Measurements from ENCODE around the gene IL37.

Gene IL37

DNA sequence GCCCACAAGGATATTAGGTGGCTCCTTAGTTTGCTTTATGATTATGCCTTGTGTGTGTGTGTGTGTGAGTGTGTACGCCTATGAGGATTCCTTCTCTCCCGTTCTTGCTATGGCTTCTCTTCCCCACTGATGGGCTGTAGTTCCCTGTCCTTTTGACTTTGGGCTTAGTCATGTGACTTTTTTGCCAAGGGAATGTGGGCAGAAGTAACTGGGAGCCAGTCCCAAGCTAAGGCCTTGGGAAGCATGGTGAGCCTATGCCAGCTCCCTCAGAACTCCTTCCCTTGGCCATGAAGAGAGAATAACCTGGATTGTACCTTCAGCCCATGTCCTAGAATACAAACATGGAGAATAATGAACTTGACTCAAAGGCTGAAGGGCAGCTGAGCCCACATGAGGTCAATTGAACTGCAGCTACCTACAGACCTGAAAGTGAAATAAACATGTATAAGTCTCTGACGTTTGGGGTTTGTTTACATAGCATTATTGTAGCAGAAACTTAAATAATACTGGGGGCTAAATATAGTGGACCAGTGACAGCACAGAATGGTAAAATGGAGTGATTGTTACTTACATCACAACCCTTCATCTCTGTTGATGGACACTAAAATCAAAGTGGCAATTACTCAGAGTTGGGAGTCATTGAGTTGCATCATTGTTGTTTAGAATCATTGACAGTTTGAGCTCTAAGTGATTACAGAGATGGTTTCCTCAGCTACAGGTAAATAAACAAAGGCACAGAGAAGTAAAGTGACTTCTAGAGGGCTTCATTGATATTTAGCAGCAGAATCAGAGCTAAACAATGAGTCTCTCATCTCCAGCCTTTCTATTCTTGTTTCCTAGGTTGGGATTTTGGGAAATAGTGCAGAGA, 51.6 kb downstream of the IL37 start:
- DNase-seq: no peak

DNA sequence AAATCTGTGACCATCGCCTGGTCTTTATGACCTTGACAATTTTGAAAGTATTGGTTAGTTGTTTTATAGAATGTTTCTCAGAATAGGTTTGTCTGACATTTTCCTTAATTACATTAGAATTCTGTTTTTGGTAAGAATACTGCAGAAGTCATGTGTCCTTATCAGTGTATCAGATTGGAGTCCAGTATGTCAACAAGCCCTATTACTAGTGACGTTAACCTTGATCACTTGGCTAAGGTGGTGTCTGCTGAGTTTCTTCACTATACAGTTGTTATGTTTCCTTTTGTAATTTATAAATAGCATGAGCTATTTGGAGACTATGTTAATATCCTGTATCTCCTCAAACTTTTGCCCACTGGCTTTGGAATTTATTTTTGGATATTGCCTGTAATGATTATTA, 56.1 kb downstream of the IL37 start:
- DNase-seq: no peak

All from NCI-H345 (cell line).